KOPT-K1 (cell line): Measurements from ENCODE around the gene NDUFB4.

ENCODE experiments used
- H3K27ac ChIP-seq: fragments of 200-600 bp; sonication (generic); 2 replicates; pipeline ENCODE4 v1.5.1; 2016; ENCODE audit warnings: antibody characterized with exemption, mild to moderate bottlenecking, low read depth, low read length; ENCODE audit not compliant: poor library complexity, severe bottlenecking
- H3K36me3 ChIP-seq: fragments of 200-600 bp; sonication (generic); 2 replicates; pipeline ENCODE4 v1.5.1; 2017; ENCODE audit warnings: antibody characterized with exemption, mild to moderate bottlenecking, low read length, moderate library complexity; ENCODE audit not compliant: insufficient read depth
- H3K9me3 ChIP-seq: fragments of 200-600 bp; sonication (generic); 2 replicates; pipeline ENCODE4 v1.5.1; 2017; ENCODE audit warnings: antibody characterized with exemption, low read length, mild to moderate bottlenecking; ENCODE audit not compliant: insufficient read depth, poor library complexity, severe bottlenecking

The NDUFB4 gene

DNA sequence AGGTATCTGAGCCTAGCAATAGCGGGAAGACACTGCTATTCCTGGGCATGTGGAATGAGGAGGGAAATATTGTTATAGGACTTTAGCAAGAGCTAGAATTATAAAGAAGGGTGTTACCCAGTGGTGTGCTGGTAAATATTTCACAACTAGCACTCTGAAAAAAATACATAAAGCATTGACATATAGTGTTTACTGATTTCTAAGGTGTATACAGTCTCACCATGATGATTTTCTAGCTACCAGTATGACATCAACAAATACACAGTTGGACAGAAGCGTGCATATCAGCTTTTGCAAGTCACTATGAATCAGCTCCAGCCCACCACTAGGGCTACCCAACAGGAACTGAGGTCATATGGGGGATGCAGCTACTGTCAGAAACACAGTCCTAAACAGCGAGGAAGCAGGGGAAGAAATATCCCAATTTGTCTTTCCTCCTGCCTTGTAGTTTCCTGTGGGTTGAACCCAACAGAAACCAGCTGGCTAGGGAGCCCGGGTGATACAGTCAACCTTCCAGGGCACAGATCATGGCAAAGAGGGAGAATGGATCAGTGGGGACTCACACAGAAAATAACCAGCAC, 46.3 kb downstream of the NDUFB4 start:
- Histone ChIP-seq H3K27ac (no peak overlapping the region), H3K9me3 (peaks cover 11% of the 10 kb centered on the region), H3K36me3 (no peaks in the 10 kb centered on the region)

DNA sequence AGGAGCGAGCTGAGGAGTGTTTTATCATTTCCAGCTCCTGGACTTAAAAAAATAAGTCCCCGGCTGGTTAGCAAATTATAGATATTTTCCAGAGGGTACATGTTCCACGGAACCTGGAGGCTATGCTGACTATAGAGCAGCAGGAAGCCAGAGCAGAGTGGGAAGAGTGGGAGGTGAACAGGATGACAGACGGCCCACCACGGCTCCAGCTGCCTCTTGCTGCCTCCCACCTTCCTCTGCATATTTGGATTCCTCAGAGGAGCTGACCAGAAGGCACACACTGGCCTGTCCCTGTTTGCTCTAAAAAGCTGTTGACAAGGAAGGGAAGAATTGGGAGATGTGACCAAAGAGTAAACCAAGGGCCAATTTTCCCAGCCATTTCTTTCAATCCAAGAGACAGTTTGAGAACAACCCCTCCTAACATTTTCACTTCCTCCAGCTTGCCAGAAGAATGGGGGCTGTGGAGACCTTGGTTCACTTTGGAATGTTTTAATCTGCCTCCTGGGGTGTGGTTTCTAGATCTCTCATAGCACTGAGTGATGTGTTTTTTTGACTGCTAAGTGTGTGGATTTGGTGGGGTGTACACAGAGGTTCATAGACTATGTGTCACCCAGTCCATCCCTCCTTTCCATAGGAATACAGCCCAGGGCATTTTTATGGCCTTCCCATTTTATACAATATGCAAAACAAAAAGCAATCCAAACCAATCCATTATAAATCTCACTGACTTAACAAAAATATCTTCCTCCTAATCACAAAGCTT, 49.1 kb downstream of the NDUFB4 start:
- no peaks in the 10 kb centered on the region for H3K36me3 ChIP-seq
- no peak overlapping the region for H3K27ac ChIP-seq
- H3K9me3 ChIP-seq = peaks cover 8% of the 10 kb centered on the region

DNA sequence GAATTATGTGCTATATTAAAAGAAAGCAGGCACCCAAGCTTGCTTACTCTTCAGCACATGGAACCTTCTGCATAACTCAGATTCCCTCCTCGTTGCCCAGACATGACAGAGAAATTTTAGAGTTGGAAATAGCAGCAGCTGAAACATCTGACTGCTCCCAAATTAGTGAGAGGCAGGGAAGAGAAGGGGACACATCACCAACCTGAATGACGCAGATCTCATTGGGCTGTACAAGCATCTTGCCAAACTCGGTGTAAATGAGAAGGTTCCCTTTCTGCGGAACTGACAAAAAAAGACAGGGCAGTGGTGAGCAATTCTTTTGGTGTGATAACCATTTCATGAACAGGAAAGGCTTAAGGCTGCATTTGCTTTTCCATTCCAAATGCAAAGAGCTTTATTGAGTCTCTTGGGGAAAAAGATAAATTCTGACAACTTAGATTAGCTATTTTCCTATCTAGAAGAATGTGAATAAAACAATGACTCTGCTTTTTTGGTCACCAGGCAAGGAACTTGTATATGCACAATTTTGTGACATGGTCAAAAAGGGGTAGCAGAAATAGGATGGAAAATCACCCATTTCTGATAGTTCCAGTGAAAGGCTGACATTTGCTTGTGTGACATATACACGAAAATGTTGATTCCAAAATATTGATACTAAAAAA, 50.8 kb downstream of the NDUFB4 start:
- Histone ChIP-seq H3K27ac (no peak overlapping the region), H3K9me3 (peaks cover 3% of the 10 kb centered on the region), H3K36me3 (no peaks in the 10 kb centered on the region)

DNA sequence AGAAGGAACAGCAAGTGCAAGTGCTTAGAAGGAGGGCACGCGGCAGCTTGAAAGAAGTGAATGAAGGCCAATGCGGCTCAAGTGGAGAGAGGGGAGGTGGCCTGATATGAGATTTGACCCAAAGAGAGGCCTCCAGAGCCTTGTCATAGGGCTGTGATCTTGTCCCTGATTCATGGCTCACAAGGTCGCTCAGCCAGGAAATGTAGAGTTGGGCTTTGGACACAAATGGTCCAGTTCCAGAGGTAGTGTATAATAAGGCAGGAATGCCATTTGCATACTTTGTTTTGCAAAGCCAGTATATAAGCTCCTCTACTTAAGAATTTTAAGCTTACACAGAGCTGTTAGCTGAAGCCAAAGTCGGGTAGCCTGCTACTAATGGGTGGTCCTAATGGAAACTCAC, 52.2 kb downstream of the NDUFB4 start:
- H3K27ac ChIP-seq = no peak overlapping the region
- H3K36me3 ChIP-seq = no peaks in the 10 kb centered on the region
- peaks cover 3% of the 10 kb centered on the region for H3K9me3 ChIP-seq

DNA sequence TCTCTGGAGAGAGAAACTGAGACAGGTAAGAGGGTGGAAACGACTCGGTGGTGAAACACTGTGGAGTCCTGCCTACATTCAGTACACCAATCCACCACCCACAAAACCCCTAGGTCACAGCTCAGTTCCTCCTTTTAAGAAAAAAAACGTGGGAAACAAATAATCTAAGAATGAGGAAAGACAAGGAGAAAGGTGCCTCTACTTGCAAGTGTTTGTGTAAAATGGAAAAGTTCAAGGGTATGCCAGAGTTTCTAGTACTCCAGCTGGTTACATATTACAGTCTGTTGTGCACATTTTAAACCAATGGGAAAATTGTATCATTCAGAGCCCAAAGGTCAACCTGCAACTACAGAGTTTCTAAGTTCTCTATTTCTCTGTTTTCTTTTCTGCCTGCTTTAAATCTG, 53.7 kb downstream of the NDUFB4 start:
- Histone ChIP-seq H3K9me3 (peaks cover 3% of the 10 kb centered on the region), H3K27ac (no peak overlapping the region), H3K36me3 (no peaks in the 10 kb centered on the region)

DNA sequence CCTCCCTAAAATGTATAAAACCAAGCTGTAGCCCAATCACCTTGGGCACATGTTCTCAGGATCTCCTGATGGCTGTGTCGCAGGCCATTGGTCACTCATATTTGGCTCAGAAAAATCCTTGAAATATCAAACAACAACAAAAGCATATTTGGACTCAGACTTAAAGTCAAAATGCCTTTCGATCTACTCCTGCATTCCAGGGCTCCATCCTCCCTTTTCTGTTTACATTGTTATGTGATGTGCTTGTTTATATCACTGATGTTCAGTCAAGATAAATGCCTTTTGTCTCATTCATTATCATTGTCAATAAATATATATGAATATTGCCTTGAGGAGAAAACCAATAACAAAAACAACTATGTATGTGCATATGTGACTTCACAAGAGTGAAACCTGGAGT, 54.2 kb downstream of the NDUFB4 start:
- no peak overlapping the region for H3K27ac ChIP-seq
- peaks cover 3% of the 10 kb centered on the region for H3K9me3 ChIP-seq
- no peaks in the 10 kb centered on the region for H3K36me3 ChIP-seq
